T47D (cell line): ENCODE results near the gene PSPN.

ENCODE experiments used
- DNase-seq, 2 experiments: peaks; one replicate each; pipeline versions ENCODE4 v3.0.0 to v3.0.0-alpha.2; 2011 to 2012; ENCODE audit warnings: low read depth in 1 of 2, low spot score in 1 of 2
- JUND ChIP-seq: IDR thresholded peaks from 2 replicates; pipeline ENCODE4 v1.6.1; 2012; ENCODE audit warnings: low read depth
- in situ Hi-C: cut with HindIII; loops from 2 replicates; pipeline ENCODE4 v1.10.0; 2016; ENCODE audit warnings: low sequenced_read_pairs, low pct_unique_long_range_greater_than_20kb

The PSPN gene

GRCh38 chr19:6375411-6376010, at the start of gene PSPN:
PSPN (minus strand) TSS chr19:6375933; CDS start chr19:6375849, 84 bp downstream.
- TF ChIP-seq JUND = no peak
- in situ Hi-C loops = no loop called here
- DNase-seq = no peak

GRCh38 chr19:6424939-6425731, 49.4 kb upstream of the PSPN start:
- TF ChIP-seq JUND = no peak
- DNase-seq = peak; percentile 96 to 100
- in situ Hi-C loops = no loop called here

- no peak for DNase-seq
- in situ Hi-C loops = no loop called here
- TF ChIP-seq JUND = no peak
These were observed 48.6 kb upstream of the PSPN start, which contains the start of gene KHSRP for GRCh38 chr19:6424195-6424938. KHSRP (minus strand) TSS chr19:6424811; CDS start chr19:6424701, 110 bp downstream.

- no peak for TF ChIP-seq JUND
- in situ Hi-C loops = no loop called here
- DNase-seq = peak; percentile 45 to 54
These were observed 47.9 kb upstream of the PSPN start for GRCh38 chr19:6423499-6424194.

- TF ChIP-seq JUND = no peak
- in situ Hi-C loops = no loop called here
- DNase-seq = no peak
These were observed 45.6 kb upstream of the PSPN start for GRCh38 chr19:6421075-6422014.

- in situ Hi-C loops = no loop called here
- no peak for TF ChIP-seq JUND
- no peak for DNase-seq
These were observed 42.8 kb upstream of the PSPN start for GRCh38 chr19:6418562-6418932.

GRCh38 chr19:6417713-6418561, 42.2 kb upstream of the PSPN start:
- no peak for TF ChIP-seq JUND
- in situ Hi-C loops = no loop called here

GRCh38 chr19:6416658-6417405, 41.1 kb upstream of the PSPN start:
- TF ChIP-seq JUND = no peak
- DNase-seq = no peak
- in situ Hi-C loops = no loop called here

More at GRCh38 chr19:6417713-6418561, 42.2 kb upstream of the PSPN start:
- DNase-seq = peak in 1 of 2 experiments; percentile 44

GRCh38 chr19:6415591-6416190, 40.0 kb upstream of the PSPN start:
- no peak for TF ChIP-seq JUND
- in situ Hi-C loops = no loop called here

More at GRCh38 chr19:6415591-6416190, 40.0 kb upstream of the PSPN start:
- DNase-seq = no peak
